ENCODE measurements around the gene KNDC1.

GRCh38 chr10:133226251-133226808 lies 66.3 kb downstream of the KNDC1 start:
- TF ChIP-seq EZH2 (IDR thresholded peaks at IDR 0.05) (no peak), POLR2AphosphoS5 (IDR thresholded peaks at IDR 0.05; ENCODE audit: borderline replicate concordance, low read depth, low read length) (no peak), FOXP2 (optimal IDR thresholded peaks at IDR 0.05; ENCODE audit: control extremely low read depth, extremely low read length, insufficient read depth) (no peak)

Data from SK-N-MC (cell line).